Left lung (tissue), 10 donors: ENCODE results near the gene GJB4. TPM values are rescaled to one million over a fixed set of nuclear protein-coding genes. Genes with fewer than 3 reads are reported as not detected.

ENCODE experiments used
- ATAC-seq: fragments of 200-7000 bp; cut with Tn5 transposase; one replicate; pipeline ENCODE4 v1.9.1; 2020; ENCODE audit warnings: moderate library complexity
- DNase-seq, 4 donors: peaks; one replicate each; pipeline ENCODE4 v3.0.0-alpha.2; 2013 to 2020
- H3K27ac ChIP-seq, 2 donors: fragments of 200-600 bp; sonication (generic) in 1 of 2; one replicate each; pipeline versions ENCODE4 v1.5.0 to v1.8.0; 2020 to 2021
- H3K27me3 ChIP-seq, 2 donors: fragments of 200-600 bp; sonication (generic) in 1 of 2; one replicate each; pipeline versions ENCODE4 v1.5.0 to v1.8.0; 2020 to 2021
- H3K36me3 ChIP-seq, 2 donors: fragments of 200-600 bp; sonication (generic) in 1 of 2; one replicate each; pipeline versions ENCODE4 v1.5.0 to v1.8.0; 2020 to 2021
- H3K4me1 ChIP-seq, 2 donors: fragments of 200-600 bp; one replicate each; pipeline ENCODE4 v1.8.0; 2021
- H3K4me3 ChIP-seq, 2 donors: fragments of 200-600 bp; sonication (generic) in 1 of 2; one replicate each; pipeline versions ENCODE4 v1.5.0 to v1.8.0; 2020 to 2021; ENCODE audit warnings: mild to moderate bottlenecking in 1 of 2
- H3K9me3 ChIP-seq, 2 donors: fragments of 200-600 bp; sonication (generic) in 1 of 2; one replicate each; pipeline versions ENCODE4 v1.5.0 to v1.8.0; 2020 to 2021
- CTCF ChIP-seq, 2 donors: fragments of 200-600 bp; sonication (generic) in 1 of 2; IDR thresholded peaks; one replicate each; pipeline versions ENCODE4 v1.5.0 to v1.8.0; 2021; ENCODE audit warnings: antibody characterized with exemption in 2 of 2
- intact Hi-C, 2 donors: fragments of 100-400 bp; cut with DNase I; formaldehyde crosslinking; loops; one replicate each; pipeline versions ENCODE4 v1.11.2 to v1.14.2; 2022
- polyA plus RNA-seq, 6 donors: library from polyadenylated mRNA; unstranded; fragments of 120-200 nt; gene quantifications; one replicate each; pipeline ENCODE4 v1.2.1, GENCODE V29; 2013; ENCODE audit not compliant: insufficient read length in 6 of 6
- total RNA-seq, 2 donors: library from RNA; stranded (reverse); fragmentation: NEBNext Ultra II Directional; extraction: Animal tissue kit (Norgen Biotek cat#: 25700); gene quantifications; one replicate each; pipeline ENCODE4 v1.2.1, GENCODE V29; 2021
- donor health status: DM: no; HTN: yes; CAD: no.
- donor health status: DM: no; HTN: no; CAD: no.

GJB4 gene
- total and polyA plus RNA-seq, 8 donors: 0.06 to 0.08 TPM; not detected in 6

- intact Hi-C loops: loop anchor here in 1 of 2 donors (10.0 kb wide), 1 partner anchor 282 kb away; no protein-coding TSS in a partner anchor
- DNase-seq: no peak
Observed at GRCh38 chr1:34746785-34747637, 12.5 kb upstream of the GJB4 start.

DNA sequence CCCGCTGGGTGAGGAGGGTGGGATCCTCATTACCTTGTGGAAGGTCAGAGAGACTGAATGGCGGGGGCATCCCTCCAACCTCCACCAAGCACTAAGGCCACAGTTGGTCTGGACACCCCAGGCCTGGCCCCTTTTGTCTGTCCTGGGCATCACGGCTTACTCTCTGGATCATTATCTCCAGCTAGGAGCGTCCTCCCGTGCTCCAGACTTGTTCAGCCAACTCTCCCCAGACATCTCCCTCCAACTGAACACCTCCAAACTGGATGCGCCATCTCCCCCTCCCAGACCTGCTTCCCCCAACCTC, 11.9 kb upstream of the GJB4 start:
- ATAC-seq (no peak), DNase-seq (no peak)
- no peak for TF ChIP-seq CTCF (IDR thresholded peaks at IDR 0.05)
- Histone ChIP-seq H3K27ac (no peak overlapping the region), H3K4me1 (no peaks in the 10 kb centered on the region), H3K36me3 (no peaks in the 10 kb centered on the region), H3K9me3 (no peaks in the 10 kb centered on the region), H3K27me3 (peaks cover 0 to 35% of the 10 kb centered on the region in 2 donors), H3K4me3 (no peak overlapping the region)
- intact Hi-C loops: loop anchor here in 1 of 2 donors (10.0 kb wide), 1 partner anchor 283 kb away; no protein-coding TSS in a partner anchor

More at GRCh38 chr1:34746785-34747637, 12.5 kb upstream of the GJB4 start:
- TF ChIP-seq CTCF (IDR thresholded peaks at IDR 0.05): no peak
- no peak for ATAC-seq
- no peaks in the 10 kb centered on the region for H3K4me1 ChIP-seq
- no peaks in the 10 kb centered on the region for H3K36me3 ChIP-seq
- no peak overlapping the region for H3K4me3 ChIP-seq
- peaks cover 0 to 40% of the 10 kb centered on the region in 2 donors for H3K27me3 ChIP-seq
- no peaks in the 10 kb centered on the region for H3K9me3 ChIP-seq
- no peak overlapping the region for H3K27ac ChIP-seq

- no peak for DNase-seq
- H3K4me1 ChIP-seq: no peaks in the 10 kb centered on the region
- intact Hi-C loops: loop anchor here in 1 of 2 donors (10.0 kb wide), 1 partner anchor 285 kb away; no protein-coding TSS in a partner anchor
- no peak for ATAC-seq
- TF ChIP-seq CTCF (IDR thresholded peaks at IDR 0.05): no peak
- H3K4me3 ChIP-seq: no peak overlapping the region
- no peaks in the 10 kb centered on the region for H3K9me3 ChIP-seq
- H3K36me3 ChIP-seq: no peaks in the 10 kb centered on the region
- peaks cover 0 to 27% of the 10 kb centered on the region in 2 donors for H3K27me3 ChIP-seq
- H3K27ac ChIP-seq: no peak overlapping the region
Observed at GRCh38 chr1:34749992-34750391, 9.5 kb upstream of the GJB4 start.

DNA sequence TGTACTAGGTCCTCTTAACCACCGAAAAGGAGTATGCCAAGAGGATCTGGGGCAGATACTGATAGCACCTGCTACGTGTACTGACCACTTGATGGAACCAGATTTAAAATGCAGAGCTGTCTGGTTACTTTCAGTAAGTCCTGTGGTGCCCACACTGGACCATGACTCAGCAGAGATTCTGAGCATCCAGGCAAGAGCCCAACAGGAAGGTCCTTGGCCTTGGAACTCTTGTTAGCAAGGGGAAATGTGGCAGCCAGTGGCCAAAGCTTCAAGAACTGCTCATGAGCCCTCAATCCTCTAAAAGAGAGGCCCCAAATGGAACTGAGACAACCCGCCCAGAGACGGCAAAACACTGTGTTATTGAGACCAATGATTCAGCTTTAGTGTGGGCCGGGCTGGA, 8.9 kb upstream of the GJB4 start:
- DNase-seq: no peak
- TF ChIP-seq CTCF (IDR thresholded peaks at IDR 0.05): no peak
- no peak overlapping the region for H3K27ac ChIP-seq
- no peaks in the 10 kb centered on the region for H3K9me3 ChIP-seq
- H3K27me3 ChIP-seq: peaks cover 0 to 21% of the 10 kb centered on the region in 2 donors
- no peaks in the 10 kb centered on the region for H3K4me1 ChIP-seq
- ATAC-seq: no peak
- intact Hi-C loops: no loop called here
- no peaks in the 10 kb centered on the region for H3K36me3 ChIP-seq
- no peak overlapping the region for H3K4me3 ChIP-seq

- Histone ChIP-seq H3K4me3 (no peak overlapping the region), H3K36me3 (no peaks in the 10 kb centered on the region), H3K27me3 (no peaks in the 10 kb centered on the region), H3K9me3 (no peaks in the 10 kb centered on the region), H3K27ac (no peak overlapping the region), H3K4me1 (no peaks in the 10 kb centered on the region)
- no peak for ATAC-seq
- intact Hi-C loops: no loop called here
- DNase-seq: no peak
- no peak for TF ChIP-seq CTCF (IDR thresholded peaks at IDR 0.05)
Observed at GRCh38 chr1:34753163-34753562, 6.4 kb upstream of the GJB4 start.
